Activated CD4-positive, alpha-beta T cell treated with anti-CD3 and anti-CD28 coated beads, Interleukin-2, amount 50 U/mL, for 1 hour (primary cell): Measurements from ENCODE around the gene GUCY1A2.

Source experiments
- DNase-seq: peaks from one replicate; pipeline ENCODE4 v3.0.0-alpha.2; 2020

GUCY1A2 gene

DNA sequence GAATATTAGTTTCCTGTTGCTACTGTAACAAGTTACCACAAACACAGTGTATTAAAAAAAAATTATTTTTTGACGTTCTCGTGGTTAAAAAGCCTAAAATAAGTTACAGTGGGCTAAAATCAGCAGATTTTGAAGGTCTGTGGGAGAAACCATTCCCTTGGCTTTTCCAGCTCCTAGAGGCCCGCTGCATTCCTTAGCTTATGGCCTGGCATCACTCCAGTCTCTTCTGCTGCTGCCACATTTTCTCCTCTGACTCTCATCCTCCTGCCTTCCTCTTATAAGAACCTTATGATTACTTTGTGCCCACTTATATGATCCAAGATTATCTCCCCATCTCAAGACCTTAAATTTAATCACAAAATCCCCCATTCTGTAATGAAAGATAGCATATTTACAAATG, 392.7 kb downstream of the GUCY1A2 start:
- no peak for DNase-seq

GRCh38 chr11:106624377-106624776, 393.9 kb downstream of the GUCY1A2 start:
- DNase-seq: no peak
